Activated CD8-positive, alpha-beta memory T cell treated with anti-CD3 and anti-CD28 coated beads, Interleukin-2, amount 50 U/mL, for 24 hours (primary cell): Measurements from ENCODE around the gene COG6.
A peak's percentile ranks its signal among the peaks of the same experiment; 100 is the strongest.

ENCODE experiments used
- DNase-seq: peaks from one replicate; pipeline ENCODE4 v3.0.0-alpha.2; 2020; ENCODE audit errors: extremely low read depth

The COG6 gene

DNA sequence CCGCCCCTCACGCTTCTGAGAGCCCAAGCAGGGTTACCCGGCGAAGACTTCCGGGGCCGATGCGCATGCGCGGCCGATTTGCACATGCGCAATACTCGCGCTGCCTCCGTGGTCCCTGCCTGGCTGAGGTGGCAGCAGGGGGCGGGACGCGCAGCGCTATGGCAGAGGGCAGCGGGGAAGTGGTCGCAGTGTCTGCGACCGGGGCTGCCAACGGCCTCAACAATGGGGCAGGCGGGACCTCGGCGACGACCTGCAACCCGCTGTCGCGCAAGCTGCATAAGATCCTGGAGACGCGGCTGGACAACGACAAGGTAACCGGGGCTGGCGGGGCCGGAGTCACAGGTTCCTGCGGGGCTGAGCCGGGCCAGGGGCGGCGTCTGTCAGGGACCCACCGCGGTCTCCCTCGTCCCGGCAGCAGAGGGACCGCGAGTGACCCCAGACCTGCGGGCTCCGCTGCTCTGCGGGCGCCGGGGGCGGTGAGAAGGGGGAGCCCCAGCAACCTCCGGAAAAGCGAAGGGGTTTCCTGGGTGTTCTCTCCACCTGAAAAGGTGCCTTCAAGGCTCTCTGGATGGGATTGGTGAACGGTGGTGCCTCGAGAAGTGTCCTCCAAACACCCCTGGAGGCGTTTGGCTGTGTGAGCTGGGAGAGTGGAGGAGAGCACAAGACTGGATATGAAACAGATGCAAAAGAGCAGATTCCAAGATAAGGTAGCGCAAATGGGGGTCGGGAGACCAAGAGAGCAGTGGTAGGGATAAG lies at the start of gene COG6:
Gene COG6, plus strand, starts transcription at position 94 of the 756 bp plus-strand sequence. Its CDS starts 65 bp downstream, at position 159.
- DNase-seq, result peak; percentile 85

DNA sequence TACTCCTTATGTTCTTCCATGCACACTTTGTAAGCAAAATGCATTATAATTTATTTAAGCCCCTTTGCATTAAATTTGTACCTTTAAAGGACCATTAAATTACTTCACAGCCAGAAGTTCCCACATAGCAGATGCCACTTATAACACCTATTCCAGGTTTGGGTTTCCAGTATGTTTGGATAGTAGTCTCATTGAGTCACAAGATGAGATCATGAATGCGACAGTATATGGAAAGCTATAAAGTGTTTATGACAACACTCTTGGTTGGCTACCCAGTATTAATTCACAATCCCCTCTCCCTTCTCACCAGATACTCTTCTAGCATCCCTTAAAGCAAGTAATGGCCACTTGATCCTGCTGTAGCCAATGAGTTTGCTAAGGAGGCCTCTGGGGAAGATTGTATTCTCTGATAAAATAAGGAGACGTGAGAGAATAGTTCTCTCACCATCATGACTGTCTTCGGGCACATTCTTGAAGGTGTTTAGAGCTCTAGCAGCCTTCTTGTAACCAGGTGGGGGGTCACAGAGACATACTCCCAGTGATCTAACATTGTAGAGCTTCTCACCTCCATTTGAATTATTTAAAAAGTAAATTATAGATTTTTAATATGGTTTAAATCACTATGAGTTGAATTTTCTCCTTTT lies 49.7 kb upstream of the COG6 start:
- no peak for DNase-seq

DNA sequence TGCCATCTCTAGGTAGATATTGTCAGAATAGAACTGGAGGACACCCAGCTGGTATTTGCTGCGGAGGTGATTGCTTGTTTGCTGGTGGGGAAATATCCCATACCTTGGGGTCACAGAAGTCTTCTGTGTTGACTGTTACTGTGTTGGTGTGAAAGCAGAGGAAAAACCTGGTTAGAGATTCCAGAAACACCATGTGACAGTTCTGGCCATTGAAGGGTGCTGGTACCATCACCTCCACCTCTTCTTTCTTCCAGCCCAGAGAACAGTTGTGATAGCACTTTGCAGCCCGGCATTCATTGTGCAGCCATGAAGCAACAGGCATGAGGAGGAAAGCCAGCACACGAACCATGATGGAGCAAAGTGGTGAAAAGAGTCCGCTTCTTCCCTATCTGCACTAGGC lies 47.6 kb upstream of the COG6 start:
- DNase-seq, result no peak

DNA sequence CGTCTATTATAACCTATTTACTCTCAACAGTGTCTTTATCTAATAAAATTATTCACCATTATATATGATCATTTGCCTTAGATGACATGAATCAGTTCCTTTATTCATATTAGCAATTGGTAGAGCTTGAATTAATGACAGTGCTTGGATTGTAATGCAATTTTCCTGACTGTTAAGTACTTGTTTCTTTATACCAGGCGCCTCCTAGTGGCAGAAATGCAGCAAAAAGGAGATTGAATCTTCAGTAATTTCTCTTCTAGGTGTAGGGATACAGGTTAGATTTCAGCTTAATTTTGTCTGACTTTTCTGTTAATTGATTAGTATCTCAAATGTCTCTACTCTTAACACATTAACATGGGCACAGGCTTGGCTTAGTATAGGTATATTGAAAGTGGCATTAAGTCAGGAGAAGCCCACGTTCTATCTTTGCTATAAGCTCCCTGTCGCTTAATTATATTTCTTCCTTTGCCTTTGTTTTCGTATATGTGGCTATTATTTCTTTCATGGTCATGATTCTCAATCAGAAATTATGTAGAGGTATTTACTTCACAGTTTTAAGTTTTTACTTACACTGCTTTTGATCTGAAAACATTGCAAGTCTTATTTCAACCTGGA lies 43.3 kb upstream of the COG6 start:
- peak; percentile 13 for DNase-seq

GRCh38 chr13:39616087-39616694 lies 39.3 kb upstream of the COG6 start:
- no peak for DNase-seq

DNA sequence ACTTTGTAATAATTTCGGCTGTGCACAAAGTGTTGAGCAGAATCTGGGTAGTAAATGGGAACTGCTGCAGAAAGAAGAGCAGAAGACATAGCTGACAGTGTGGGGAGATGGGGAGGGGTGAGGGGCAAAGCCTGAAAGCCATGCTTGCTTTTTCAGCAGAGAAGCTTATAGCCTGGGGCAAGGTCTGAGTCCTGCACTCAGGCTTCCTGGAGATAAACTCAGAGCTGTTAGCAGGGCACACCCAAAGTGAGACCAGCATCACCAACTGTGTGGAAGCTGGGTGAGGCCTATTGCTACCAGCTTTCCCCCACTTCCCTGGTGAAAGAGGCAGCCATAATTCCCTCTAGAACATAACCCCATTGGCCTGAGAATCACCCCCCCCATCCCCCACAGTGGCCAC lies 36.9 kb upstream of the COG6 start:
- DNase-seq, result no peak

DNA sequence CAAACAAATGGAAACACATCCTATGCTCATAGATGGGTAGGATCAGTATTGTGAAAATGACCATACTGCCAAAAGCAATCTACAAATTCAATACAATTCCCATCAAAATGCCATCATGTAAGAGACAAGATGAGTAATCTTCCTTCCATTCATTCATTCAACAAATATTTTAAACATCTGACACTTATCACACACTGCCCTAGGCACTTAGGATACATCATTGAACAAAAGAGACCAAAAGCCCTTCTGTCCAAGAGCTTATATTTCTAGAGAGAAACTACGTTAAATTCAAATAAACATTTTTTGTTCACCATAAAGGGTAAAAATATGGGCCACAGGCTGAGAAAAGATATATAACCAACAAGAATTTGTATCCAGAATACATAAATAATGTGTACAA lies 32.0 kb upstream of the COG6 start:
- DNase-seq, result no peak

DNA sequence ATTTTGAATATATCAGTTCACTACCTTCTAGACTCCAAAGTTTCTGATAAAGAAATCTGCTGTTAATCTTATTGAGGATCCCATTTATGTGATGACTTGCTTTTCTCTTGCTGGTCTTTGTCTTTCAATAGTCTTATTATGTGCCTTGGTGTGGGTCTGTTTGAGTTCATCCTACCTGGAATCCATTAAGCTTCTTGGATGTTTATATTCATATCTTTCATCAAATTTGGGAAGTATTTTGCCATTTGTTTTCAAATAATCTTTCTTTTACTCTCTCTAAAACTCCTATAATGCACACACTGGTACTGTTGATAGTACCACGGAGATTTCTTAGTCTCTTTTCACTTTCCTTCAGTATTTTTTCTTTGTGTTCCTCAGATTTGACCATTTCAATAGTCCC lies 24.2 kb upstream of the COG6 start:
- DNase-seq, result no peak

GRCh38 chr13:39632994-39633393 lies 22.5 kb upstream of the COG6 start:
- no peak for DNase-seq

DNA sequence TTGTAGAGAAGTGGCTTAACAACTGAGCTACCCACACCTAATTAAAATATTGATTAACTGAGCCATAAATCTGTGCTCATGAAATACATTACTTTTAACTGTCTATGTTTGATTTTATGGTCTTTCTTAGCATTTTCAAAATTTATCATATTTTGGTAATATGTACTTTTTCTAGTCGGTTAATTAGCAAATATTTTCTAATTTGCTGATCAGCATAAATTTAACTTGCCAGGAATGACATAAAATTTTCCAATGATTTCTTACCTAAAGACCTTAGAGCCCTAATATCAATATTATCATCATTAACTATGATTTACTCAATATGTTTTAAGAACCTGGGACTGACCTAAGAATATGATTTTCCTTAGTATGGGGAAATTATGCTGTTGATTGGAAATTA lies 19.9 kb upstream of the COG6 start:
- DNase-seq, result no peak

DNA sequence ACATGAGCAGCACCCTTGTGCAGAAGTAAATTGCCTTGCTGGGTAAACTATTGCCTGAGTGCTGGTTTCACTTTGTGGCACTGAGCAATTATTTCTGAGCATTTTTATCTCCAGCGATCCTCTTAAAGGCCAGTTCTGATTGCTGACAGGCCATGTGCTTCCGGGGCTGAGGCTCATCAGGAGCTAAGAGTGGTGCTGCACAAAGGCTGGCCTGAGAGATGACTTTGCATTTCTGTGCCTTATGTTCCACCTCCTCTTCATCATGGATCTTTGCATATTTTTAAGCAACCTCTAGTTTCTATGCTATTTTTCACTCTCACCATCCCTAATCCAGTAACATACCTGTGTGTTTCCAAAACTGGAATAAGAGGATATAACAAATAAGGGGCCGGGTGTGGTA lies 17.6 kb upstream of the COG6 start:
- DNase-seq, result no peak

GRCh38 chr13:39641645-39642044 lies 13.8 kb upstream of the COG6 start:
- DNase-seq, result no peak

GRCh38 chr13:39646122-39646521 lies 9.3 kb upstream of the COG6 start:
- DNase-seq, result no peak

GRCh38 chr13:39655041-39655568 lies 357 bp upstream of the COG6 start:
- no peak for DNase-seq

- no peak for DNase-seq
These were observed 839 bp downstream of the COG6 start for GRCh38 chr13:39656325-39656677.

GRCh38 chr13:39663508-39663907 lies 8.0 kb downstream of the COG6 start:
- no peak for DNase-seq

- DNase-seq, result no peak
These were observed 8.5 kb downstream of the COG6 start for GRCh38 chr13:39663958-39664357.

DNA sequence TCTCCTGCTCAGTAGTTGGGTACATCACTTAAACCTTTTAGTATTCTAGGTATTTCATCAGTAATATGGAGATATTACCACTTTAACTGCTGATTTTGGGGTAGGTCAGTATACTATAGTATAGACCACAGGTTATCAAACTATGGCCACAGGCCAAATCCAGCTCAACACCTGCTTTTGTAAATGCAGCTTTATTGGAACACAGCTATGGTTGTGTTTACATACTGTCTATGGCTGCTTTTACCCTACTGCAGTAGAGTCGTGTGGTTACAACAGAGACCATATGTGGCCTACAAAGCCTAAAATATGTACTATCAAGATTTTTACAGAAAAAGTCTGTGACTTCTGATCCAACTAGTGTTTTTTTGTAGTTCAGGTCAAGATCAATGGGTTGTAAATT lies 10.3 kb downstream of the COG6 start:
- no peak for DNase-seq

GRCh38 chr13:39670445-39670844 lies 15.0 kb downstream of the COG6 start:
- no peak for DNase-seq

DNA sequence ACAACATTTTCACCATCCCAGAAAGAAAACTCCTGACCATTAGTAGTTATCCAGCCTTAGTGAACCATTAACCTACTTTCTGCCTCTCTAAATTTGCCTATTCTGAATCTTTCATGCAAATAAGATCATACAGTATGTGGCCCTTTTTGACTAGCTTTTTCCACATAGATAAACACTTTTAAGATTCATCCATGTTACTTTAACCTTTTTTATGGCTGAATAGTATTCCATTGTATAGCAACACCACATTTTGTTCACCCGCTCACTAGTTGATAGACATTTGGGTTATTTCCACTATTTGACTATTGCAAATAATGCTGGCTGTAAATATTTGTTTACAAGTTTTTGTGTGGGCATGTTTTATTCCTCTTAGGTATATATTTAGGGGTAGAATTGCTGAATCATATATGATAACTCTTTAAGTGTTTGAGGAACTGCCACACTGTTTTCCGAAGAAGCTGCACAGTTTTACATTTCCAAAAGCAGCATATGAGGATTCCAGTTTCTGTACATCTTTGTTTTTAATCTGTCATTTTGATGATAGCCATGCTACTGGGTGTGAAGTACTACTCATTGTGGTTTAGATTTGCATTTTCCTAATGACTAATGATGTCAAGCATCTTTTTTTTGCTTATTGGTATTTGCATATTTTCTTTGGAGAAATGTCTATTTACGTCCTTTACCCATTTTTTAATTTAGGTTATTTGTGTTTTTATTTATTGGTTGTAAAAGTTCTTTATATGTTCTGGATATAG lies 17.1 kb downstream of the COG6 start:
- DNase-seq, result no peak

- DNase-seq, result no peak
These were observed 20.4 kb downstream of the COG6 start for GRCh38 chr13:39675904-39676303.
